Mesenteric fat pad (tissue), 1 donor: ENCODE data around the gene IL21R. TPM values are rescaled to one million over a fixed set of nuclear protein-coding genes. Genes with fewer than 3 reads are reported as not detected.
"Not testable (repeated sequence)": the region's sequence is repeated elsewhere in the genome, so short reads cannot be mapped to it uniquely, and the experiment has no call there.

Source experiments
- DNase-seq: peaks from one replicate; pipeline ENCODE4 v3.0.0-alpha.2; 2020; ENCODE audit warnings: low spot score
- total RNA-seq: library from RNA; stranded (reverse); fragmentation: NEBNext Ultra II Directional; extraction: Animal tissue kit (Norgen Biotek cat#: 25700); gene quantifications from one replicate; pipeline ENCODE4 v1.2.1, GENCODE V29; 2021
- donor health status: DM: yes; HTN: yes; CAD: no.

The IL21R gene
- total RNA-seq, 1 donor from 2014 or later: 0.22 TPM

DNA sequence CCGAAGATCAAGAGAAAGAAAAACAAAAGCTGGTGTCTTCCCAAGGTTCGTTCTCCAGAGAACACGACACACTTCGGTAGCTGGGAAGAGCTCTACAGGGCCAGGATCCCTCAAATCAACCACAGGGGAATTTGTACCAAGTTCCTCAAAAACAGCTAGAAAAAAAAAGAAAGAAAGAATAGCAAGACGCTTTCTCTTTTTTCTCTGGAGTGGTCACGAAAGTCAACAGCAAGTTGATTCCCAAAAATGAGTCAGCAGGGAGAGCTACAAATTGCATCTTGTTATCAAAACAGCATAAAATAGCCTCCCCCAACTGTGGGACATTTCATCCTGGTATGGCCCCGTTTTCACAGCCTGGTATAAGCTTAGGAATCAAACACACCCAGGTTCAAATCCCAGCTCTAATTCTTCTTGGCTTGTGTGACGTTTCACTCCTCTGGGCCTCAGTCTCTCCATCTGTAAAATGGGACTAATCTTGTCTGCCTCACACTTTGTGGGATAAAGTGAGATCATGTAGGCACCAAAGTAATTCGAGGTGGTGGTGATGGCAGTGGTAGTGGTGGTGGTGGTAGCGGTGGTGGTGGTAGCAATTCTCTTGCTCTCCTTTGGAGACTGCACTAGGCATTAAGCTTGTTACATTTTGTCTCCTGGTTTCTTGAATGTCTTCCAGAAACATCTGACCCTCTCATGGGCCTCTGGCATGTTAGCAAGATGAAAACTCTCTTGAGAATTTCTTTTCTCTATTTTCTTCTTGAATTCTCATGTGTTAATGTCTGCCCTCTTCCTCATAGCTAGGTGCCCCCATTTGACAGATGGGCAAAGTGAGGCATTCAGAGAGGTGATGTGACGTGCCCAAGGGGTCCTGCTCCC is 988 bp upstream of the IL21R start:
- no peak for DNase-seq

DNA sequence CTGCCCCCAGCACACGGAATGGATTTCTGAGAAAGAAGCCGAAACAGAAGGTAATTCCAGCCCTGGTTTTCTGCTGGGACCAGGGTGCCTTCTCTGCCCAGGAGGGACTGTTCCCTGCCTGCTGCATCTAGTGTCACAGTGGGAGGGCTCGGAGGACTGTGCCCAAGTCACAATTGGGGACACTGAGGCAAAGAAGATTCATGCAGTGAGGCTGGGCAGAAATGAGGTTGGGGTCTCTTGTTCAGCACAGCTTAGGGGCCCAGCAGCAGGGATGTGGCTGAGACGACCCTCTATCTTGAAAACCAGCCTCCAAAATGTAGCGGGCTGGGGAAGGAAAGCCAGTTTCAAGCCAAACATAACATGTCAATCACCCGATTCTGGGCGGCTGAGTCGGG is 592 bp downstream of the IL21R start:
- no peak for DNase-seq

DNA sequence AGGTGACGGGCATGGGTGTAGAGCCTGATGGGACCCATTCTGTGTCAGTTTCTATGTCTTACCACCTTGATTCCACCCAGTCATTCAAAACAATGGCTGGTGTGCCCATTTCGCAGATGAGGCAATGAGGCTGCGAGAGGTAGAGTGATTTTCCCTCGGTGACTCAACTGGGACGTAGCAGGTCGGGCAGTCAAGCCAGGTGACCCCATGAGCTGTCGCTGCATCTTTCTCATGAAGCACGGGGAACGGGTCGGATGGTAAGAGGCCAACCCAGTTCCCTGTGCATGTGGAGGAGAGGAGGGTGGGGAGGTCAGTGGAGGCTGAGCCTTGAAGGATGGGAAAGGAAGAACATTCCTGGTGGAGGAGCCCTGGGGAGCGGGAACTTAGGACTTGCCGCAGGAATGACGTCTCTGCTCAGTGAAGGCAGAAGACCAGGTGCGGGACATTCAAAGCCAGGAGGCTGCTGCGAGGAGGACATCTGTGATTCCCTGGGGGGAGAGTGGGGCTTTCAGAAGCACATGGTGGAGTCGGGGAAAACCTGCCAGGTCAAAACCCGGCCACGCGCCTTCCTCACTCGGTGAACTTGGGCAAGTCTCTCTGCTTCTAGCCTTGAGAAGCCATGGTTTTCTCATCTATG is 1.1 kb downstream of the IL21R start:
- DNase-seq: no peak

DNA sequence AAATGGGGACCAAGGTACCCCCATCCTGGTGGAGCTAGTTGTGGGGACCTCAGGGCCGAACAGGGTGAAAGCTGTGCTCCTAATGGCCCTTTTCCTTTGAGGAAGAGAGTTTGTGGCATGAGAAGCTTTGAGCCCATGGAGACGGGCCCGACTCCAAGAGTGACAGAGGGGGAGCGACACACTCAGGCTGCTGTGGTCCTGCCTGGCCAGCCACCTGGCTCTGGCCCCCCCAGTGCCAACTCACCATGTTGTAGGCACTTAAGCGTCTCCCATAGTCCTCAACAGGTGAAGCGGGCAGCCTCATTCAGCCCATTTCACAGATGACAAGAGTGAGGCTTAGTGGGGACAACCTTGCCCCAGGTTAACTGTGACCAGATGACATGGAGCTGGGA is 1.6 kb downstream of the IL21R start:
- DNase-seq: no peak

DNA sequence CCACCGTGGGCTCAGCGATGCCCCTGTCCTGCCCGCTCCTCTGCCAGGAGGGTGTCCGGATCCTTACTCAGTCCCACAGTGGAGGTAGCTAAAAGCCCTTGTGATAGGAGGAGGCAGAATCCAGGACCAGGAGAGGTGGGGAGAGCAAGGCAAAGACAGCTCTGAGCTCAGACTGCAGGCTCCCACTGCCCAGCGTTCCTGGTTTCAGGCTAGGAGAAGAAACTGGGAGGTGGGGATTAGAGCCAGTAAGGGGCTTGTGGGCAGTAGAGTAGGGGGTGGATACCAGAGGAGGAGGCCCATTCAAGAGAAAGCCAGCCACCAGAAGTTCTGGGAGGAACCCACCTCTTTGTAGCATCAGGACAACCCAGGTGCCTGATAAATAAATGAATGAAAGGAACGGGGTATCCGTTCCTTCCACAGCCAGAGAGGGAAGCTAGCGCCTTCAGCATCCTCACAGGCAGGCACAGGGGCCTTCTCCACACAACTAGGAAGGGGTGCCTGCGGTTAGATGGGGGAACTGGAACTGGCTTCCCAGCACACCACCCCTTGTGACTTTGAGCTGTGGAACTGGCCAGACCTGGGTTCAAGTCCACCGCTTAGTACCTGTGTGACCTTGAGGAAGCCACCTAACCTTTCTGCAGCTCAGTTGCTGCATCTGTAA is 2.3 kb downstream of the IL21R start:
- no peak for DNase-seq

DNA sequence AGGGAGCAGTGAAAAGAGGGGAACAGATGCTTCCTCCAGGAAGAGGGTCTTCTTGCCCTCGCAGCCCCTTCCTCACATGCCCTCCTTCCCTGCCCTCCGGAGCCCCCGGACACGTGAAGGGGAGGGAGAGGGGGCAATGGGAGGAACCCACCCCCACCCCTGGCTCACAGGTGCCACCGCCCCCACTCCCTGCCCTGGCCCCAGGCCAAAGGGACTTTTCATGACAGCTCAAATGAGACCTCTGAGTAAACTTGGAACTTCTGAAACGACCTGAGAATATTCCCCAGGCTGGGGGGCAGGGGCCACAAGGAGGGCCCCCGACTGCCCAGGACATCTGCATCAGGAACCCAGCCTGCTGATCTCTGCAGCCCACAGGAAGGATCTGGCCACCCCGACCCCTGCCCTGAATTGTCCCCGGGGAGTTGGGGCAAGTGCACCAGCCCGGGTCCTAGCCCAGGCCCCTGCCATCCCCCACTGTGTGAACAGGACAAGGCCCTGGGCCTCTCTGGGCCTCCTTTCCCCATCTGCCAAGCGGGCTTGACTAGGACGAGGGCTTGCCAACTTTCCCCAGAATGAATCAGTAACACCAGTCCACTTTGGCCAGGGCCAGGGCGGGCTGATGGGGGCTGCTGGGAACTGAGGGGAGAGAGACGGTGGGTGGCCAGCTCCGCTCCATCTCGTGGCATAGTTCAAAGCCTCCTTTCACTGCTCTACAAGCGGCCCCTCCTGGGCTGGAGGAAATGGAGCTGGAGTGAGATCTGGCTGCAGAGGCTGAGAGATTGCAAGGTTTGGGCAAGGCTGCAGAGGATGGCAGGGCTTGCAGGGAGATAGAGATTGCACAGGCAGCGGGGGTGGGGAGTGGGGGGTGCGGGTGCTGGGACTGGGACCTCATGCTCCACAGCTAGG is 3.8 kb downstream of the IL21R start:
- no peak for DNase-seq

DNA sequence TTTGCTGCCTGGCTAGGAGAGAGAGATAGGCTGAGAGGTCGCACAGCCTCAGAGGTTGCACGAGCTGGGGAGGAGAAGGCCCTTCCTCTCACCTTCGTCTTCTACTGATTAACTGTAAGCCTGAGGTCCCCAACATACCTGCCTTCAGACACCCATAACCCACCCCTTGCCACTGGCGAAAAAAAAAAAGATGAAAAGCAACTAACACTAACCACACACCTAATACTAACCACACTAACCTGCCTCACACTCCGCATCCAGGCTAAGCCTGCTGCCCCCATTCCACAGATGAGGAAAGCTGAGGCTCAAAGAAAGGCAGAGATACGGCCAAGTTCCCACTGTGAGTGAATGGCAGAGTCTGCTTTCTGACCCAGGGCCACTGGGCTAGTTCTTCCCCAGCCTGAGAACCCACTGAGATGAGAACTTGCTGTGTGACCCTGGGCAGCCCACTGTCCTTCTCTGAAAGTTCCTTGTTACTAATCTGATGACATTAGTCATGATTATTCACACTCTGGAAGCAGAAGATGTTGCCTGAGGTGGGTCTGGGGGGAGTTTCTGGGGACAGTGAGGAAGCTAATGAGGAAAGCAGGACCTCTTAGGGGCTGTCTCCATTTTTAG is 4.6 kb downstream of the IL21R start:
- no peak for DNase-seq

DNA sequence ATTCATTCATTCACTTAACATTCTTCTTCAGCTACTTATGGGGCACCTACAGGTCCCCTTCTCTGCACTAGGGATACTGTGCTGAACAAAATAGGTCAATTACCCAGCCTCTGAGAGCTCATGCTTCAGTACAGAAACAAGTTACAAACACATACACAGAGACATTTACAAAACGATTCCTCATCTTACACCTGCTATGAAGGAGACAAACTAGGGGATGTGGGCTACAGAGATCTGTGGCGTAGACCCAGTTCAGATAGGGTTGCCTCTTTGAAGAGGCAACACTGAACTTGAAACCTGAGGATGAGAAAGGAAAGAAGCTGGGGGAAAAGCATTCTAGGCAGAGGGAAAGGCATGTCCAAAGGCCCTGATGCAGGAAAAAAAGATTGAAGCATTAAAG is 5.2 kb downstream of the IL21R start:
- no peak for DNase-seq

DNA sequence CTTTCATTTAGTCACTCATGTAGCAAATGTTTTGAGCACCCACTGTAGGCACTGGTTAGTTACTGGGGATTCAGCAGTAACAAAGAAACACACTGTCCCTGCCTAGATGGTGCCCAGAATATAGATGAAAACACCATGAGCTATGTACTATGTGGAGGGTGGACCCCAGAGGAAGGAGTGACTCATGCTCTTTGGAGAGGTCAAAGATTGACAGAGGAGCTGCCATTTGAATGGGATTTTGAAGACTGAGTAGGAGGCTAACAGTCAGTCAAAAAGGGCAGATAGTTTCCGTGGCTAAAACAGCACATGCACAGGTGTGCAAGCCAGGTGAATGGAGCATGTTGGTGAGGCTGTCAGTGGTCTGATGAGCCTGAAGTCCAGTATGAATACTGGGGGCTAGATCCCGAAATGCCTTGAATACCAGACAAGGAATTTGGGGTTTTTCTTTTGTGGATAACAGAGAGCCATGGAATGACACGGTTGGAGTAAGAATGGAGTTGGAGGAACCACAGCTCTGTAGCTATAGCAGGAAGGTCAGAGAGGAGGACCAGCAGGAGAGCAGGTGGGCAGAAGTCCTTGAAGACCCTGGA is 6.1 kb downstream of the IL21R start:
- no peak for DNase-seq

DNA sequence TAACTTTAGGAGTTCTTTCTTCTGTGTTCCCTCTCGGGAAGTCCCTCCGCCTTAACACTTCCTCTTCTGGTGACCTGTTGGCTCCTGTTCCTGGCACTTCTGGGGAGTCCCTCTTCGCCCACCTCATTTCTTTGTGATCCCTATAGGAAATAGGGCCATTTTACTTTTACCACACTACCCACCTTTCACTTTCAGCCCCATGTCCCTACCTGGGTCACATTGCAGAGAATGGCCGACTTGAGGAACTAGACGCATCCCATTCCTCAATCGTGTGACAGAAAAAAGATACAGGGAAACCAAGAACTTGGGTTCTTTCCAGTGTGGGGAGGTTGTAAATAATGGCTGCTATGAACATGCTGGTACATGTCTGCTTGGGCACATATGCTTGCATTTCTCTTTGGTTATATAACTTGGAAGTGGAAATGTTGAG is 6.6 kb downstream of the IL21R start:
- DNase-seq: no peak

DNA sequence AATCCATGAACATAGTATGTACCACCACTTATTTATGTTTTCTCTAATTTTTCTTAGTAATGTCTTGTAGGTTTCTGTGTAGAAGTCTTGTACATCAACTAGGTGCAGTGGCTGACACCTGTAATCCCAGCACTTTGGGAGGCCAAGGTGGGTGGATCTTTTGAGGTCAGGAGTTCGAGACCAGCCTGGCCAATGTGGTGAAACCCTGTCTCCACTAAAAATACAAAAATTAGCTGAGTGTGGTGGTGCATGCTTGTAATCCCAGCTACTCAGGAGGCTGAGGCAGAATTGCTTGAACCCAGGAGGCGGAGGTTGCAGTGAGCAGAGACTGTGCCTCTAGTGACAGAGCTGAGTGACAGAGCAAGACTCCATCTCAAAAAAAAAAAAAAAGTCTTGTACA is 8.0 kb downstream of the IL21R start:
- DNase-seq: not testable (repeated sequence)

DNA sequence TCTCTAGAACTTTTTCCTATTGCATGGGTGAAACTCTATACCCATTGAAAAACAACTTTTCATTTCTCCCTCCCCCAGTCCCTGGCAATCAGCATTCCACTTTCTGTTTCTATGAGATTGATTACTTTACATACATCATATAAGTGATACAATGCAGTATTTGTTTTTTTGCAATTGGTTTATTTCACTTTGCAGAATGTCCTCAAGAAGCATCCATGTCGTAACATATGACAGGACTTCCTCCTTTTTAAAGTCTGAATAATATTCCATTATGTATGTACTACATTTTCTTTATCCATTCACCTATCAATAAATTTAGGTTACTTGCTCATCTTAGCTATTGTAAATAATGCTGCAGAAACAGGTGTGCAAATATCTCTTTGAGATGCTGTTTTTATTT is 8.8 kb downstream of the IL21R start:
- no peak for DNase-seq

DNA sequence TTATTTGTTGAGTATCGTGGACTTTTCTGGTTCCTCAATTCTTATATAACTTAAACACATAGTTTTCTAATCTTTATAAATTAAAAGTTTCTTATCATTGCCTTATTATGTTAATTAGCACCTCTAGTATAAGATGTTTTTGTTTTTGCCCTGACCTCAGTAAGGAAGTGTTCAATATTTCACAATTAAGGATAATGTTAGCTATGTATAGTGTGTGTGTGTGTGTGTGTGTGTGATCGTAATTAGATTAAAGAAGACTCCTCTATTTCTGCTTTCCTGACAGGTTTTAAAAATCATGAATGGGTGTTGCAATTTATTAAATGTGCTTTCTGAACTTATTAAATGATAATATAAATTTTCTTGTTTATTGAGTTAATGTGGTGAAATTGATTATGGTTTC is 12.0 kb downstream of the IL21R start:
- no peak for DNase-seq

DNA sequence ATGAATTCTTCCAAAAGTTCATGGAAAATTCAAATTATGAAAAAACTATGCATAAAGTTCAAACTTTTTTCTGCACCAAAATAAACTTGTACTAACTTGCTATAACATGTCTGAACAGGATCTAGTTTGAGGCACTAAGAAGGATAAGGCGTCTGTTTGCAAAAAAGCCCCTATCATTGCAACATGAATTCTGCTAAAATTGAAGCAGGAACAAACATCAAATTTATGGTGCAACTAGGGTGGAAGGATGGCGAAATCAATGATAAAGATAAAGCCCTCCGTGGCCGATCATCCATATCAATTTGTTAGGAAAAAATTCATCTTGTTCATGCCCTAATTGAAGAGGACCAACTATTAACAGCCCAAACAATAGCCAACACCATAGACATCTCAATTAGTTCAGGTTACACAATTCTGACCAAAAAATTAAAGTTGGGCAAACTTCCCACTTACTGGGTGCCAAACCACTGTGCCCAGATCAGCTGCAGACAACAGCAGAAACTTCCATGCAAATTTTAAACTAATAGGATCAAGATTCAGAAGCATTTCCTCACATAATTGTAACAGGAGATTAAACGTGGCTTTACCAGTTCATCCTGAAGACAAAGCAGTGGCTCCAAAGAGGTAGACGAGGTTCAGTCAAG is 12.9 kb downstream of the IL21R start:
- no peak for DNase-seq

DNA sequence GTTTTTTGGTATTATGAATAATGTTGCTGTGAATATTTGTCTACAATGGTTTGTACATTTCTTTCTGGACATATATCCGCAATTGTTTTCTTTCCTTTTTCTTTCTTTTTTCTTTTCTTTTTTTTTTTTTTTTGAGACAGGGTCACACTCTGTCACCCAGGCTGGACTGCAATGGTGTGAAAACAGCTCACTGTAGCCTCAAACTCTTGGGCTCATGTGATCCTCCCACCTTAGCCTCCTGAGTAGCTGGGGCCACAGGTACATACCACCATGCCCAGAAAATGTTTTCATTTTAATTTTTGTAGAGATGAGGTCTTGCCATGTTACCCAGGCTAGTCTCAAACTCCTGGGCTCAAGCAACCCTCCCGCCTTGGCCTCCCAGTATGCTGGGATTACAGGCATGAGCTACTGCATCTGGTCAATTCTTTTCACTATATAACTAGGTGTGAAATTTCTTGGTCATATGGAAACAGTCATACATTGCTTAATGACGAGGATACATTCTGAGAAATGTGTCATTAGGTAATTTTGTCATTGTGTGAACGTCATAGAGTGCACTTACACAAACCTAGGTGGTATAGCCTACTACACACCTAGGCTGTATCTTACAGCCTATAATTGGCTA is 15.2 kb downstream of the IL21R start:
- DNase-seq: no peak

DNA sequence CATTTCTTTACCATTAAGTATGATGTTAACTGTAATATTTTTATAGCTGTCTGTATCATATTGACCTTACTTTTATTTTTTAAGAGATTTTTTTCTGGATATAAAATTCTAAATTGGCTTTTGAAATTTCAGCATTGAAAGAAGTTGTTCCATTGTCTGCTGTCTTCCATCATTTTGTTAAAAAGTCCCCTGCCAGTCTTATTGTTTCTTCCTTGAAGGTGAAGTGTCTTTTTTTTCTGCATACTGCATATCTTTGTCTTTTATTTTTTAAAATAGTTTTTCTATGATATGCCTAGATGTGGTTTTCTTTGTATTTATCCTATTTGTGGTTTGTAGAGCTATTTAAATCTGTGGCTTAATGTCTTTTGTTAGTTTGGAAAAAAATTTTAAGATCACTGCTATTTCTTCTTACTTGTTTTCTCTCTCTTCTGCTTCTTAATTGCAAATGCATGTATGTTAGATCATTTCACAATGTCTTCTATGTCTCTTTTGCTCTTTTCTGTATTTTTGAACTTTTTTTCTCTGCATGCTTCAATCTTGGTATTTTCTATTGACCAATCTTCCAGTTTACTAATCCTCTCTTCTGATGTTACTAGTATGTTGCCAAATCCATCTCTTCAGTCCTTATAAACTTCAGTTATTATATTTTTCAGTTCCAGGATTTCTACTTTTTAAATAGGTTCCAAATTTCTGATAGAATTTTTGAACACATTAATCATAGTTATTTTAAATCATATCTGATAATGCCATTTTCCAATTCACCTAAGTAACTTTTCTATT is 20.2 kb downstream of the IL21R start:
- no peak for DNase-seq

DNA sequence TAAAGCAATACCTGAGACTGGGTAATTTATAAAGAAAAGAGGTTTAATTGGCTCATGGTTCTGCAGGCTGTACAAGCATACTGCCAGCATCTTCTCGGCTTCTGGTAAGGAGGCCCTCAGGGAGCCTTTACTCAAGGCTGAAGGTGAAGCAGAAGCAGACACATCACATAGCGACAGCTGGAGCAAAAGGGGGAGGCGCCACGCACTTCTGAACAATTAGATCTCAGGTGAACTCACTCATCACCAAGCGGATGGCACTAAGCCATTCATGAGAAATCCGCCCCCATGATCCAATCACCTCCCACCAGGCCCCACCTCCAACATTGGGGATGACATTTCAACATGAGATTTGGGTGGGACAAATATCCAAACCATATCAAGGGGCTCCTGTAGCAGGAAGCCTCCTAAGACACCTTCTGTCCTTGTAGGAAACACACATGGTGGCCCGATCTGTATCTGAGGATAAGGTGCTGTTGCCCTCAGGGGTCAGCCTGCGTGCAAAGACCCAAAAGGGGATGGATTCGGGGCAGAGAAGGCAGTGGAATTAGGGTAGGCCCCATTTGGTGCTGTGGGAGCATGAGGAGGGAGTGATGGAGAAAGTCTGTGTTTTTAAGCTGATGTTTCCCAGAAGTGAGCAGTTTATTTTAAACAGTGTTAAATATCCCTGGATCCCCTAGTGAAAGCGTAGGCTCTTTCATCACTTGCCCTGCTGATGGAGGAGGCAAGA is 23.0 kb downstream of the IL21R start:
- peak; percentile 33 for DNase-seq

DNA sequence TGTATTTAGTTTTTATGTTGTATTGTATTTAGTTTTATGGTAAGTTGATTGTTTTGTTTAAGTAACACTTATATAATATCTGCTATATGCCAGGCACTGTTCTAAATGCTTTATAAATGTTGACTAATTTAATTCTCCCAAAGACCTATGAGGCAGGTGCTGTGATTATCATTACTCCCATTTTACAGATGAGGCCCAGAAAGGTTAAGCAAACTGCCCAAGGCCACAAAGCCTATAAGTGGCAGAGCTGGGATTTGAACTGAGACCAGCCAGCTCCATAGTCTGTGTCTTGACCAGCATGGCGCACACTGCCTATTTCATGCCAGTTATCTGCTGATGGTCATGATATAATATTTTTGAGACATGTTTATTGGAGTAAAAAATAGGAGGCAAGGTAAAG is 24.0 kb downstream of the IL21R start:
- DNase-seq: no peak
